Tibial nerve (tissue), 4 donors: ENCODE measurements around the gene BICD1. TPM values are rescaled to one million over a fixed set of nuclear protein-coding genes. Genes with fewer than 3 reads are reported as not detected.

Experiments
- DNase-seq, 2 donors: peaks; one replicate each; pipeline ENCODE4 v3.0.0-alpha.2; 2019; ENCODE audit warnings: low spot score in 2 of 2
- H3K27ac ChIP-seq, 4 donors: fragments of 200-600 bp; sonication (generic) in 3 of 4; one replicate each; pipeline ENCODE4 v1.5.1; 2017 to 2019; ENCODE audit warnings: mild to moderate bottlenecking in 1 of 4
- H3K27me3 ChIP-seq, 2 donors: fragments of 200-600 bp; sonication (generic) in 1 of 2; one replicate each; pipeline versions ENCODE4 v1.5.1 to v1.6.0; 2017 to 2019
- H3K36me3 ChIP-seq, 3 donors: fragments of 200-600 bp; sonication (generic); one replicate each; pipeline ENCODE4 v1.5.1; 2018 to 2019
- H3K4me1 ChIP-seq, 4 donors: fragments of 200-600 bp; sonication (generic) in 3 of 4; one replicate each; pipeline ENCODE4 v1.5.1; 2017 to 2019
- H3K4me3 ChIP-seq, 4 donors: fragments of 200-600 bp; sonication (generic) in 3 of 4; one replicate each; pipeline ENCODE4 v1.5.1; 2017 to 2019; ENCODE audit warnings: mild to moderate bottlenecking in 1 of 4, moderate library complexity in 1 of 4
- H3K9me3 ChIP-seq, 4 donors: fragments of 200-600 bp; sonication (generic) in 3 of 4; one replicate each; pipeline ENCODE4 v1.5.1; 2017 to 2019
- EP300 ChIP-seq, 2 donors: sonication (generic); formaldehyde crosslinking; IDR thresholded peaks; one replicate each; pipeline ENCODE4 v1.6.1; 2017; ENCODE audit warnings: antibody characterized with exemption in 2 of 2, mild to moderate bottlenecking in 1 of 2
- POLR2A ChIP-seq, 2 donors: fragments of 450-650 bp; IDR thresholded peaks; one replicate each; pipeline ENCODE4 v1.6.1; 2017; ENCODE audit warnings: antibody characterized with exemption in 2 of 2, mild to moderate bottlenecking in 2 of 2, moderate library complexity in 2 of 2
- WGBS, 2 donors: methylation state at CpG; one replicate each; pipeline ENCODE4 v1.1.5; 2018; 5-methylcytosine and 5-hydroxymethylcytosine counted together
- total RNA-seq, 4 donors: library from RNA; depleted of rRNA; stranded (reverse); fragments of >200 nt; gene quantifications; one replicate each; pipeline ENCODE4 v1.1.0, GENCODE V29; 2016
- TF ChIP-seq, protein P1 (sequence below), 5 experiments: fragments of 200-600 bp in 3 of 5; fragments of 450-650 bp in 2 of 5; sonication (generic) in 3 of 5; IDR thresholded peaks; one replicate each; pipeline ENCODE4 v1.5.1; 2016 to 2019; ENCODE audit warnings: antibody characterized with exemption in 5 of 5, mild to moderate bottlenecking in 3 of 5, moderate library complexity in 2 of 5

Gene BICD1
- total RNA-seq, 4 donors from 2014 or later, result 34.9 to 58.8 (median 49.2) TPM

- Histone ChIP-seq H3K9me3 (no peaks in the 10 kb centered on the region), H3K36me3 (no peaks in the 10 kb centered on the region), H3K27me3 (no peaks in the 10 kb centered on the region), H3K4me1 (peaks cover 0 to 4% (median 0%) of the 10 kb centered on the region in 4 donors), H3K4me3 (no peak overlapping the region), H3K27ac (no peak overlapping the region)
- no peak for DNase-seq
- WGBS, 2 donors, result 71 to 82% methylated on average over 3 of the region's 3 CpGs
- TF ChIP-seq POLR2A (IDR thresholded peaks at IDR 0.05) (no peak), EP300 (IDR thresholded peaks at IDR 0.05) (no peak)
- TF ChIP-seq, protein P1, sequence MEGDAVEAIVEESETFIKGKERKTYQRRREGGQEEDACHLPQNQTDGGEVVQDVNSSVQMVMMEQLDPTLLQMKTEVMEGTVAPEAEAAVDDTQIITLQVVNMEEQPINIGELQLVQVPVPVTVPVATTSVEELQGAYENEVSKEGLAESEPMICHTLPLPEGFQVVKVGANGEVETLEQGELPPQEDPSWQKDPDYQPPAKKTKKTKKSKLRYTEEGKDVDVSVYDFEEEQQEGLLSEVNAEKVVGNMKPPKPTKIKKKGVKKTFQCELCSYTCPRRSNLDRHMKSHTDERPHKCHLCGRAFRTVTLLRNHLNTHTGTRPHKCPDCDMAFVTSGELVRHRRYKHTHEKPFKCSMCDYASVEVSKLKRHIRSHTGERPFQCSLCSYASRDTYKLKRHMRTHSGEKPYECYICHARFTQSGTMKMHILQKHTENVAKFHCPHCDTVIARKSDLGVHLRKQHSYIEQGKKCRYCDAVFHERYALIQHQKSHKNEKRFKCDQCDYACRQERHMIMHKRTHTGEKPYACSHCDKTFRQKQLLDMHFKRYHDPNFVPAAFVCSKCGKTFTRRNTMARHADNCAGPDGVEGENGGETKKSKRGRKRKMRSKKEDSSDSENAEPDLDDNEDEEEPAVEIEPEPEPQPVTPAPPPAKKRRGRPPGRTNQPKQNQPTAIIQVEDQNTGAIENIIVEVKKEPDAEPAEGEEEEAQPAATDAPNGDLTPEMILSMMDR (IDR thresholded peaks at IDR 0.05), result no peak
These were observed 174.5 kb downstream of the BICD1 start for GRCh38 chr12:32281098-32281497.

GRCh38 chr12:32284561-32284960 is 177.9 kb downstream of the BICD1 start:
- DNase-seq, result no peak
- WGBS, 2 donors, result 62 to 74% methylated on average over 9 of the region's 9 CpGs
- Histone ChIP-seq H3K4me1 (peaks cover 0 to 4% (median 0%) of the 10 kb centered on the region in 4 donors), H3K36me3 (no peaks in the 10 kb centered on the region), H3K4me3 (no peak overlapping the region), H3K27ac (no peak overlapping the region), H3K27me3 (no peaks in the 10 kb centered on the region), H3K9me3 (no peaks in the 10 kb centered on the region)
- TF ChIP-seq, protein P1 (IDR thresholded peaks at IDR 0.05), result no peak
- no peak for TF ChIP-seq POLR2A (IDR thresholded peaks at IDR 0.05)
- TF ChIP-seq EP300 (IDR thresholded peaks at IDR 0.05), result no peak

DNA sequence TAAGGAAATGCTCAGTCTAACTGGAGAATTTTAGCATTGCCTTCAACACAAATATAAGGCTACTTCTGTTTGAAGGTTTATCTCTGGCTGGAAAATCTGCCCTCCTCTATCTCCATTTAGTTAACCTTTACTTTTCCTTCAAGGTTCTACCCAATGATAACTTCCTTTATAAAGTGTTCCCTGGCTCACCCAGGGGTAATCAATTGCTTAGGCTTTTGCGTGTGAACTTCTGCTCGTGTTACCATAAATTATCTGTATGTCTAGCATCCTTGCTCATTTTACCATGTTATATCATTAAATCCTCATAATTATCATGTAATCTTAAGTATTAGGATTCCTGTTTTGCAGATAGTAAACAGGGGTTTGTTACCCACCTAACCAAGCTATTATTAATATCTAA is 178.4 kb downstream of the BICD1 start:
- H3K4me1 ChIP-seq, result peaks cover 0 to 4% (median 0%) of the 10 kb centered on the region in 4 donors
- DNase-seq, result no peak
- no peak overlapping the region for H3K4me3 ChIP-seq
- no peaks in the 10 kb centered on the region for H3K36me3 ChIP-seq
- no peaks in the 10 kb centered on the region for H3K27me3 ChIP-seq
- 49 to 50% methylated on average over 2 of the region's 2 CpGs for WGBS, 2 donors
- H3K9me3 ChIP-seq, result no peaks in the 10 kb centered on the region
- TF ChIP-seq, protein P1 (IDR thresholded peaks at IDR 0.05), result no peak
- TF ChIP-seq POLR2A (IDR thresholded peaks at IDR 0.05), result no peak
- H3K27ac ChIP-seq, result no peak overlapping the region

GRCh38 chr12:32285489-32285888 is 178.8 kb downstream of the BICD1 start:
- no peaks in the 10 kb centered on the region for H3K27me3 ChIP-seq
- no peaks in the 10 kb centered on the region for H3K9me3 ChIP-seq
- no peak for DNase-seq
- TF ChIP-seq, protein P1 (IDR thresholded peaks at IDR 0.05), result no peak
- TF ChIP-seq POLR2A (IDR thresholded peaks at IDR 0.05), result no peak
- no peak for TF ChIP-seq EP300 (IDR thresholded peaks at IDR 0.05)
- WGBS, 2 donors, result 49 to 73% methylated on average over 2 of the region's 2 CpGs
- H3K4me3 ChIP-seq, result no peak overlapping the region
- peaks cover 0 to 9% (median 0%) of the 10 kb centered on the region in 4 donors for H3K4me1 ChIP-seq
- H3K27ac ChIP-seq, result no peak overlapping the region
- no peaks in the 10 kb centered on the region for H3K36me3 ChIP-seq

DNA sequence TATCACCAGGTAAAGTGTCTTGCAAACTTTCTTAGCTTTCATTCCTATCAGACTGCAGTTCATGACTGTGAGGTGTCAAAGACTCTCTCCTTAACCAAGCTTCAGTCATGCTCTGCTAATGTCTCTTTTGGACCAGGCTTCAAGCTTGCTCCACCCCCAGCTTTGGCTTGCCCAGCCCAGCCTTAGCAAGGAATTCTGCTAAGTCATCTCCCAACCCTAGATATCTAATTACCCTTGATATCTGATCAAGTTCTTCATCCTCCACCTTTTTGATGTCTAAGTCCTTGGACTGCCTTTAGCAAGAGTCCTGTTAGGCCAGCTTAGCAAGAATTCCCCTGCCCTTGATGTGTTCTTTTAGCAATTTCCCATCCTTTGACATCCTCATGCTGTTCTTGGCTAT is 183.8 kb downstream of the BICD1 start:
- TF ChIP-seq, protein P1 (IDR thresholded peaks at IDR 0.05), result no peak
- no peak for TF ChIP-seq POLR2A (IDR thresholded peaks at IDR 0.05)
- TF ChIP-seq EP300 (IDR thresholded peaks at IDR 0.05), result no peak
- Histone ChIP-seq H3K4me1 (peaks cover 0 to 14% (median 0%) of the 10 kb centered on the region in 4 donors), H3K4me3 (no peak overlapping the region), H3K36me3 (no peaks in the 10 kb centered on the region), H3K27ac (no peak overlapping the region), H3K9me3 (no peaks in the 10 kb centered on the region), H3K27me3 (no peaks in the 10 kb centered on the region)
- no peak for DNase-seq
